GM21786 (cell line): ENCODE data around the gene CTTNBP2.
A peak's percentile ranks its signal among the peaks of the same experiment; 100 is the strongest.
"Not testable (repeated sequence)": the region's sequence is repeated elsewhere in the genome, so short reads cannot be mapped to it uniquely, and the experiment has no call there.

Source experiments
- ATAC-seq: cut with Tn5 transposase; IDR thresholded peaks from one replicate; pipeline ENCODE4 v1.9.1; 2021; ENCODE audit not compliant: unreplicated experiment

Gene CTTNBP2

DNA sequence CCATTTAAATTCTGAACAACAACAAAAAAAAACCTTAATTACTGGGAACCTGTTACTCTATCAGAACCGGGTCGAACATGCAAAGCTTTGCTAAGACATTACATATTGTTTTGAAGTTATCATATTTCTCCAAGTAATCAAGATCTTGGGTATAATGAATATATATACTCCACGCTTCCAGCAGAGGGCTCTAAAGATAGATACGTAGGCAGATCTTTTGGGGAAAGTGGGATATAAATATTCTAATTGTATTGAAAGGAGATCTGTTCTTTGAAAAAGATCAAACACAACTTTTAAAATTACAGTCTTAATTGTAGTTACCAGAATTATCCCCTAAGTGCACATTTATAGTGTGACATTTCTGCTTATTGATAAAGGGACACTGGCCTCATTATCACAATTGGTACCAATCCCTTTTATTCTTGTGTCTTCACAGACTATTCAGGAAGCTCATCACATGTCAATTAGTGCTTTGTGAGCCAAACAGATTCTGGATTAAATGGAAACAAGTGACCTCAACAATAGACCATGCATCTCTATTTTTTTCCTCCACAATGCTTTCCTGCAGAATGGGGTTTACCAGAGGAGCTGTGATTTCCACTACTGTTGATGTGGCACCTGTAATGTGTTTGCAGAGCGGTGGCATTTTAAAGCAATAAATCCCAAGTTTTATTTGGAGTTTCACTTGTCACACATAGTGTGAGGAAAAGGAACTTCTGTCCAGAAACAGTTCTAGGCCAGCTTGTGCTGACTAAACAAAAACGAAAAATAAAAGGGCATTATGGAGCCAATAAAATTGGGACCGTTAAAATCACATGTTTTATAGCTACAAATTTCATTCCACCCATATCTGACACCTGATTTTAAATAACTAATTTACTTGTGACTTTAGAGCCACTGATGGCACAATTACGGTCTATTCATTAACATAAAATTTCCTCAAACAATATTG, 122.4 kb downstream of the CTTNBP2 start:
- ATAC-seq, result no peak

DNA sequence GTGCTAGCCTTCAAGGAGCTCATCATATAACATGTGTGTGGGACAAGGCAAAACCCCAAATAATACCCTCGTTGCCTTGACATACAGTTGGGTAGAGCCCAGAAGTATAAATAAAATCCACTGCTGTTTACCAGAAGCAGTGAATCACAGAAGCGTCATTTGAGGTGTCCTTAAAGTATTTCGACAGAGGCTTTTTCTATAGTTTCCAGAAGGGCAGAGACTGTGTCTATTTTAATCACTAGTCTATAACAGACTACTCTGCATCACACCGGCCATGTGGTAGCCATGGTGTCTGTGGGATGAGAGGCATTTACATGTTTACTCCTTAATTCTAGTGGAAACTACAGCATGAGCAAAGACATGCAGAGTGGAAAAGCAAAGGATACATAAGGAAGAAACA, 131.3 kb downstream of the CTTNBP2 start:
- no peak for ATAC-seq

DNA sequence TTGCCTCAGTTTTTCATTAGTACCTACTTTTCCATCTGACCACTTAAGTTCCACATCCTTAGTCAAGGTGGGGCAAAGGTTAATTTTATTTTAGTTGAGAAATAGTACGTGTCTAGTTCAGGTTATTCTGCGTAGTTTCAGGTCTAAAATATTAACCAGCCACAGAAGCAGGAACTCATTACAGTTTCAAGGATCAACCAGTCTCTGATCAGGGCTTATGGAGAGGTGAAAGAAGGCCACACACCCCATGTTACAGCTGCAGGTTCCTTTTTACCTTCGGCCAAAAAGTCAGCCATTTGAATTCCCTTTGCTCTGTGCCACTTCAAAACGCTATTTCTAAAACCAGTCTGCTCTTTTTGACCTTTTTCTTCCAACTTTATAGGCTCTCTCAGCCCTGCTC, 134.2 kb downstream of the CTTNBP2 start:
- no peak for ATAC-seq

DNA sequence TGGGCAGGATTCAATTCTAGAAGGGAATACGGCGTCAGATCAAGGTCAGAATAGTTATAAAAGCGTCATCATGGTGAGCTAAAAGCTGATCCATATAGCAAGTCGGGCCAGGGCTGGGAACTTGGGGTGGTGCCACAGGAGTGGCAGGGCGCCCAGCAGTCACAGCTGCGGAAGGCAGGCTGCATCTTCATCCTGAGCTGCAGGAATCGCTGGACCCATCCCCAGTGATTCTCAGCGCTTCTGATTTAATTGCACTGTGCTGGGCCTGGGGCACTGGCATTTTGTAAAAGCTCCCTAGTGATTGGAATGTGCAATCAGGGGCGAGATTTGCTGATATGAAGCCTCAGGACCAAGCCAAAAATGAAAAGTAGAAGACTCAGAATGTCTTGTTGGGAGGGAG, 135.3 kb downstream of the CTTNBP2 start:
- no peak for ATAC-seq

DNA sequence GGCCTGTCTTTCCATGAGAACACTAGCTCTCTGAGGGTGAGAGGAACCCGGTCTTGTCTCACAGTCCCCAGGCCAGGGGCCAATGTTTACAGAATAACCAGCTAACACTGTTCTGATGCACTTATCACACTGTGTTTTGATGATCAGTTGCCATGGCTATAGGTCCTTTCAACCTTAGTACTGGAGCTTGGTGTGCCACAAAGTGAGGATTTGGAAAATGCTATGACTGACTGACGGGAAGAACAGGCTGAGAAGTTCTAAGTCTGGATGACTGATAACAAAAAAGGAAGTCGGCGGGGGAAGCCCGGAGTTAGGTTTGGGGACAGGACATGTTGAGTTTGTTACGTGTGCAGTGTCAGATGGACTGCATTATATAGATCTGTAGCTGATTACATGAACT, 141.8 kb downstream of the CTTNBP2 start:
- ATAC-seq, result peak; percentile 87

DNA sequence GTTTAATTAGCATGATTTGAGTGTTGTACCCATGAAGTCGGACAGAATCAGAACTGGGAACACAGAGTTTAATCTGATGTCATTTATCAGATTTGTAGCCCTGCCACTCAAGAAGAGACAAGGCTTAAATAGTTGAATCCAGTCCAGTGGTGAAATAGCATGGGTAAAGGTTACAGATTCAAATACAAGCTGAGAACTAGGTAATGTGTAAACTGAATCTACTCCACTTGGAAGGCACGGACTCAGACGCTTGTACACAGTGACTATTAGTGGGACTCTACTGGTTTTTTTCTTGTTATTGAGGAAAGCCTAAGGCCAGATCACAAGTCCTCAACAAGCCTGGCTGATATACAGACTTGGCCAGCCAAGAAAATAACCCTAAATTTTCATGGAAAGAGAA, 142.9 kb downstream of the CTTNBP2 start:
- no peak for ATAC-seq

DNA sequence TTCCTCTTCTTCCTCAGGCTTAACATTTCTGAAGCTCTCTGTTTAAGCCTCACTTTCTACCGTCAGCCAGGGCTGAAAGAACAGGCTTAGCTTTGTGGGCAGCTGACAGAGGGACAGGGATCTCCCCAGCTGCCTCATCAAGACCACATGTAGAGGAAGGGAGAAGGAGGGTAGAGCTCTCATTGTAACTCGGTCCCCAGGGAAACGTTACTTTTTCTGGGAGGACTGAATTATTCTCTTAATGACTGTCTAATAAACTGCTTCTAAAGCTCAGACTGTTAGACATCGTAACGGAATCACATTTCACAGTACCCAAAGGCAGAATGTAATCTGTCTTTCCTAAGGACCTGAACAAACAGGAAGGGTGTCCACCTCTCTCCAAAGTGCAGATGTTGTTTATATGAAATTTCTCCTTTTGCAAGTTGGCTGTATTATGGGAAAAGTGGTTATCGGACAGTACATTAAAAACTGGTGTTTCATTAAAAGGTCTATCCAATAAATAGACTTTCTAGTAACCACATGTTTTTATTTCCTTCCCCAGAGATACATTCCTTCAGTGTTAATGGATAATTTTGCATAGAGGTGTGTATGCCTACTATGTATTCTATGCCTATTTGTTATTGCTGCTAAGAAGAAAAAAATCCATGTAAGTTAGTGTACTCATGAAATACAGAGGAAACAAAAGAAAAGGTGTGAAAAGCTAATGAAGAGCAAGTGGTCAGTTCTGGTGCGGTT, 144.2 kb downstream of the CTTNBP2 start:
- peak; percentile 69 for ATAC-seq

DNA sequence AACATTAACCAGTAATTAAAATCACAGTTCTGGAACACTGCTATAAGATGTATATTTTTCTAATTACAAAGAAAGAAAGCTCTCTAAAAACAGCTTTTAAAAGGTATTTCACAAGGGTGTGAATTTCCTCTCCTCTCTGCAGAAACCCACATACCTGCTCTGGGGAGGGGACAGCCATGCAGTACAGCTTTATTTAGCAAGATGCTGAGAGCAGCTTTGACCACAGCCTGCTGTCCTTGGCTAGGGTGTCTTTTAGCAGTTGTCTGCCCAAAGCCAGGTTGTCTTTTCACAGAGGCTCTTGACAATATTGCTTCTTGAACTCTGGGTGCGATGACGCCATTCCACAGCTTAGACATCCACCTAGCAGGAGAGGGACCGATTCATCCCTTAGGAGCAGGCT, 148.3 kb downstream of the CTTNBP2 start:
- no peak for ATAC-seq

DNA sequence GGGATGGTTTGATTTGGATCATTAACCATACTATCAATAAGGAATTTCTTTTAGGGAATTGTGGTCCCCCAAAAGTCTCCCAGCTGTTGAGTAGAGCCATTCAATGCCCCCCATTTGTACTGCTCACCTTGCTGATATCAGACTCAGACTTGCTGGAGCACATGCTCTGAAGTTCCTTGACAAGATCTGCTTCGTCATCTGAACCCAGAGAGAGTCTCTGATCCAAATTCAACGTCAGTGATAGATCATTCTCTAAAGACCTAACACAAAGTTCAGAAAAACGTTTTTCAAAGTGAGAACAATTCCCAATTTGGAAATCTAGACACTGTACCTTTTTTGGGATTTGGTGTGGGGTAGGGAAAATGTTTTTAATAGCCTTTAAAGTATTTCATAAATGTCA, 153.9 kb downstream of the CTTNBP2 start:
- no peak for ATAC-seq

DNA sequence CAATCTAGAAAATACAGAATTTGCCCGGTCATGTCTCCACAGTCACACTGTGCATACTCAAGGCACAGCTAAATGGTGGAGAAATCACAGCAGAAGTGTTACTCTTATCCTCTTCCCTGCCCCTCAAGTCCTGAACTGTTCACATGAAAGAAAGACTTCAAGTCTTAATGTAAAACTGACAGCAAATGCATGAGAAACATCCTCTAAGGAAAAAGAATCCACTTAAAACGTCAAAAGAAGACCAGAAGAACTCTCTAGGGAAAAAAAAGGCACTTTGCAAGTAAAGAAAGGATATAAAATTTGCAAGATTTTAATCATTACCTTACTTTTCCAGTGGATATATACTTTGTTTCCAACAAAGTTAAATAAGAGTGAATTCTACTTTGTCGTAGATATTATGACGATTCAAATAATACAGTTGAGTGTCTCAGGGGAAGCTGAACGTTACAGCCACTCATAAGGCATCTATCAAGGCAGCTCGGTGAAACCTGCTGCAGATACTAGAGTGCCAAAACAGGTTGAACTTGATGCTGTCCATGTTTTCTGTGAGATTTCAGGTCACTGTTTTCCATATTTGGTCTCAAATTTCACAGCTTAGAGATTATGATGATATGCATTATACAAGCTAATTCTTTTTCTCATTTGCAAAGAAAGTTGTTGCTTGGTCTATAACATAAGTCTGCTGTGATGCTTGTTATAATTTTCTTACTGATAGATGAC, 155.0 kb downstream of the CTTNBP2 start:
- ATAC-seq, result no peak

DNA sequence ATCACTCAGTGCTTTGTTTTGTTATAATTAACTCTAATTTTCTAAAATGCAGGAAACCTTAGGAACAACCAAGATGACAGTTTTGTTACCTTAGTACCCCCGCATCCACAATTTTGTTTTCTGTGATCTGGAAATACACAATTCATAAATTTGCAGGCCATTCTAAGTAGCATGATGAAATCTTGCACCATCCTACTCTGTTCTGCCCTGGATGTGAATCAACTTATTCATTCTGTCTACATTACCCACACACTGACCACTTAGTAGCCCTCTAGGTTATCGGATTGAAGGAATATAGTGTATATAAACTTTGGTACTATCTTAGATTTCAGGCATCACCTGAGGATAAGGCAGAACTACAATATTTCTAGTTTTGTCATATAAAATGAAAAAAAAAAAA, 155.9 kb downstream of the CTTNBP2 start:
- ATAC-seq, result no peak

DNA sequence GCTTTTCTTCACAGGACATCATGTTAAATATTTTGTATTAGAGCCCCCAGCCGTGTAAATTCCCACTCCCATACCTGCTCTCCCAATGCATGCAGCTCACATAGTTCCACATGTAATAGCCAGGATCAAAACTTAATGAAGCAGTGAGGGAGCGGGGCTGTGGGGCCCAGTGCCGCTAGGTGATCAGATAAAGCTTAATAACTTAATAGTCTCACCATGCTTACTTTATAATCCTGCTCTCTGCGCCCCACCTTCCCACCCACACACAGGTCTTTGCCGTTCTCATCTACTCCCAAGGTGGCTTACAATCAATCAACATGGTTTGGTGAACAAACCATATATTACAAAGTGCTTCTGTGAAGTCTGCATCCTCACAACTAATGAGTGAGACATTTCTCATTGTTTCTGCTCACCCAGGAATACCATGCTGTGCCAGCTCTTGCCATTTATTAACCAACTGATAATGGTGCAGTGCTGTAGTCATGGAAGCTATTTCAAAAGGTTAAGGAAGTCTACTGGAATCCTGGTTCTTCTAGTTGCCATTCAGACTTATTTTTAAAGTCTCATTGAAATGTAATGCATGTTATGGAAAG, 156.4 kb downstream of the CTTNBP2 start:
- no peak for ATAC-seq

DNA sequence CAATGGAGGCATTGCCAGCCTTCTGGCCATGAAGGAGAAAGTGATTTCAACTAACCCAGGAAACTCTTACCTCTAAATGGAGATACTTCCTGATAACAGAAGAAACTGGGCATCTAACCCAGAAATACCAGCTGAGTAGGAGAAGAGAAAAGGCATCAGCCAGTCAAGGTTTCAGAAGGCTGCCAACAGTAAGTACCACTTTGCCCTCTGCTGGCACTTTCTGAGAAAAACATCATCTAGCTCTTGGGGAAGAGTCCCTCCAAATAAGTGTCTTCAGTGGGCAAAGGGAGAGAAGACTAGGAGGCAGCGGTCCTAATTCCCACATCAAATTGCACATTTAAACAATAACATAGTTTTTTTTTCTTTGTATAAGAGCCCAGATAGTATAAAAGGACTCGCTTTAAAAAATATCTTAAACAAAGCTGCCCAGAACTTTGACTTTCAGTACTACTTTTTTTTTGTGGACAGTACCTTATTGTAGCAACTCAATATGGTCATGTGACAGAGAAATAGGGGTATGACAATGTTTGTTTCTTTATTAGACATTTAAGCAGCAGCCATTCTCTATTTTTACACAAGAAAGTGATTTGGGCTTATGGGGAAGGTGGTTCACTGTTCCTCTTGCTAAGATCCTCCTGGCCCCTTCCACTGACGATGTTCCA, 157.3 kb downstream of the CTTNBP2 start:
- ATAC-seq, result peak; percentile 93

DNA sequence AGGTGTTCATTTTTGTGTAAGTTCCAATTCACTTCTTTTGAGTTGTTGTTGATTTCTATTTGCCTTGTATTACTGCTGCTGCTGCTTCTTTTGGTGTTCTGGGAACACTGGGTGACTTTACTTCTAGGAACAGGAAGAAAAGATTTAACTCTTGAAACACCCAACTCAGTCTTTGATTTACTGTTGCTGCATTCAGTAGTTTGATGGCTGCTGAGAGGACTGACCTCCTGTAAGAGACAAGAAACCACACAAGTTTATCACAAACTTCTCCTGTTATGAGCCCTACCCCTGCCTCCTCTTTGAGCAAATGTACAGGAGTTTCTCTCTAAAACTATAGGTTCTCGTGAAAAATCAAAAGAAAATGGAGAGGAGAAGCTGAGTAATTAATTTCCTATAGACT, 161.7 kb downstream of the CTTNBP2 start:
- ATAC-seq, result no peak

DNA sequence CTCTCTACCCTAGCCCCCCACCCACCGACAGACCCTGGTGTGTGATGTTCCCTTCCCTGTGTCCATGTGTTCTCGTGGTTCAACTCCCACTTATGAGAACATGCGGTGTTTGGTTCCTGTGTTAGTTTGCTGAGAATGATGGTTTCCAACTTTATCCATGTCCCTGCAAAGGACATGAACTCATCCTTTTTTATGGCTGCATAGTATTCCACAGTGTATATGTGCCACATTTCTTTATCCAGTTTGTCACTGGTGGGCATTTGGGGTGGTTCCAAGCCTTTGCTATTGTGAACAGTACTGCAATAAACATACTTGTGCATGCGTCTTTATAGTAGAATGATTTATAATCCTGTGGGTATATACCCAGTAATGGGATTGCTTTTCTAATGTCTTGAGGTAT, 165.1 kb downstream of the CTTNBP2 start:
- ATAC-seq, result not testable (repeated sequence)

DNA sequence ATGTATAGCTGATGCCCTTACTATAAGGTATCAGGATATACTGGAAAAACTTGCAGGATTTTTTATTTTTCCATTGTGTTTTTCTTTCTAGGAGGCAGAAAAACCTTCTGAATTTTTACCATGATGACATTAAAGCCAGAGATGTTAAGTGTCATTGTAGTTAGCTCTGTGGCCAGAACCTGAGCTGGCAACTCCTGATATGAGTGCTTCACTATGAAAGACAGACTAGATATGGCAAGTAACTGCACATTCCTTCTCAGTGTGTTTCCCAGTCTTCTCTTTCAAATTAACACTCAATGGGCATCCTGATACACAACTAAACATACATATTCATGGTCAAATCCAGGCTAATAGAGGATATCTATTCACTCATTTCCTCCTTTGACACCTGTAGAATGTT, 166.2 kb downstream of the CTTNBP2 start:
- no peak for ATAC-seq

DNA sequence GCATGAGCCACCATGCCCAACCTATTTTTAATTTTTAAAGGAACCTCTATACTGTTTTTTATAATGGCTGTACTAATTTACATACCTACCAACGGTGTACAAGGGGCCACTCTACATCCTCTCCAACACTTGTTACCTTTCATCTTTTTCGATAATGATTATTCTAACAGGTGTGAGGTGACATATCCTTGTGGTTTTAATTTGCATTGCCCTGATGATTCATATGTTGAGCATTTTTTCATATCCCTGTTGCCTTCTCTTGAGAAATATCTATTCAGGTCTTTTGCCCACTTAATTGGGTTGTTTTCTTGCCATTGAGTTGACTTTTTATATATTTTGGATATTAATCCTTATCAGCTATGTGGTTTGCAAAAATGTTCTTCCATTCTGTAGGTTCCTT, 167.0 kb downstream of the CTTNBP2 start:
- no peak for ATAC-seq

DNA sequence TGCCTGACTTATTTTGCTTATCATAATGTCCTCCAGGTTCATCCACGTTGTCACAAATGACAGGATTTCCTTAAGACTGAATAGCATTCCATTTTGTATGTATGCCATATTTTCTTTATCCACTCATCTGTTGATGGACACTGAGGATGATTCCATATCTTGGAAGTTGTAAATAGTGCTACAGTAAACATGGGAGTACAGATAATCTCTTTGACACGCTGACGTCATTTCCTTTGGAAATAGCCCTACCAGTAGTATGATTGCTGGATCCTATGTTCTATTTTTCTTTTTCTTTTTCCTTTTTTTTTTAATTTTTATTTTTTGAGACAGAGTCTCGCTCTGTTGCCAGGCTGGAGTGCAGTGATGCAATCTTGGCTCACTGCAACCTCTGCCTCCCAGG, 167.6 kb downstream of the CTTNBP2 start:
- no peak for ATAC-seq

DNA sequence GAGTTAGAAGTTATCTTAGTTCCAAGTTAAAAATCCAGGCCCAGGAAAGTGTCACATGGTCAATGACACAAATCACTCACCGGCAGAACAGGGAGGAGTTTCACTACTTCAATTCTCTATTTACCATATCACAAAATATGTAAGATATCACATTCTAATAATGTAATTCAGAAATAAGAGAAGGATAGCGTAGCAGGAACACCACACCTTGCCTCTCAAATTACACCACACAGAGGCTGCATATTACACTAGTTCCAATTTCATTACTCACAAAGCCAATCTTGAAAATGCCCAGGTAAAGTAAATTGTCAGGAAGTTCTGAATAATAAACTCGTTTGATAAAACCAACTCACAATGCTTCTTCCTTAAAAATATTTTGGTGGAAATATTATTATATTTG, 169.2 kb downstream of the CTTNBP2 start:
- no peak for ATAC-seq

DNA sequence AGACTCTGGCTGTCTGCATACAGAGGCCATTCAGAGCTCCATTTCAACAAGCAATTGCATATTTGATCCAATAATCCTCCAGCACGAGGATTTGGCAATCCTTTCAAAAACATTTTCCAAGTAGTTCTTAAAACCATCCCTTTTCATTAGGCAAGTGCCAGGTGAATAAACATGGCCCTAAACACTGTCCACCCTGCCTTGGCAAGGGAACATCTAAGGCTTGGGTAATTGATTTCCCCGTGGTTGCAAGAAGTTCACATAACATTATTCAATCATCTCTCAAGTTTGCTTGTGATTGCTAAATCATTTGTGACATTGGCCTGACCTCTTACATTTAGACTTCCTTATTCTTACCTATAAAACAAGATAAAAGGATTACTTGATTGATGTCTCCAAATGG, 175.2 kb downstream of the CTTNBP2 start:
- ATAC-seq, result no peak

DNA sequence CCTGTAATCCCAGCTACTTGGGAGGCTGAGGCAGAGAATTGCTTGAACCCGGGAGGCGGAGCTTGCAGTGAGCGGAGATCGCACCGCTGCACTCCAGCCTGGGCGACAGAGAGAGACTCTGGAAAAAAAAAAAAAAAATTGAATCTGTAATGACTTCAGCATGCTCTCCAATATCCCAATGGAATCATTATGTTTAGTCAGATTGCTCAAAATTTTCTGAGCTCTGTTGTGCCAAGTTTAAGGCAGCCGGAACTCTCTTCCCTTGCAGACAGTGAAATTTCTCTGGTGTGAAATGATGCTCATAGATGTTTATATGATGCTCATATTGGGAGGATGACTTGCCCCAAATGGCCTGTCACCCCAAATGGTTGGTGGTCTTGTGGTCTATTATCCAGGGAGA, 180.9 kb downstream of the CTTNBP2 start:
- ATAC-seq, result no peak
